GM21717 (cell line): ENCODE results near the gene COA6.
"Not testable (repeated sequence)": the region's sequence is repeated elsewhere in the genome, so short reads cannot be mapped to it uniquely, and the experiment has no call there.

Experiments
- ATAC-seq: cut with Tn5 transposase; IDR thresholded peaks from one replicate; pipeline ENCODE4 v1.9.1; 2021; ENCODE audit warnings: mild to moderate bottlenecking, moderate library complexity; ENCODE audit not compliant: unreplicated experiment

COA6 gene

GRCh38 chr1:234369033-234369430 lies 4.2 kb upstream of the COA6 start:
- ATAC-seq = no peak

- ATAC-seq = no peak
Measured at GRCh38 chr1:234369784-234370183, 3.5 kb upstream of the COA6 start.

- ATAC-seq = no peak
Measured at GRCh38 chr1:234371414-234371813, 1.8 kb upstream of the COA6 start.

- no peak for ATAC-seq
Measured at GRCh38 chr1:234372011-234372757, 1.1 kb upstream of the COA6 start.

GRCh38 chr1:234373959-234374254 lies 651 bp downstream of the COA6 start:
- peak; percentile 34 for ATAC-seq

GRCh38 chr1:234375672-234376071 lies 2.4 kb downstream of the COA6 start:
- no peak for ATAC-seq

- ATAC-seq = not testable (repeated sequence)
Measured at GRCh38 chr1:234379591-234380109, 6.4 kb downstream of the COA6 start.

GRCh38 chr1:234381699-234382555 lies 8.7 kb downstream of the COA6 start:
- no peak for ATAC-seq

- ATAC-seq = no peak
Measured at GRCh38 chr1:234386122-234386521, 12.9 kb downstream of the COA6 start.

- no peak for ATAC-seq
Measured at GRCh38 chr1:234388094-234388493, 14.8 kb downstream of the COA6 start.

GRCh38 chr1:234393190-234393589 lies 19.9 kb downstream of the COA6 start:
- no peak for ATAC-seq

GRCh38 chr1:234395297-234395696 lies 22.0 kb downstream of the COA6 start:
- no peak for ATAC-seq

- no peak for ATAC-seq
Measured at GRCh38 chr1:234396092-234396491, 22.8 kb downstream of the COA6 start.

- ATAC-seq = no peak
Measured at GRCh38 chr1:234396871-234397270, 23.6 kb downstream of the COA6 start.

- ATAC-seq = no peak
Measured at GRCh38 chr1:234397732-234398131, 24.5 kb downstream of the COA6 start.

- ATAC-seq = peak; percentile 55
Measured at GRCh38 chr1:234398849-234399381, 25.7 kb downstream of the COA6 start.

GRCh38 chr1:234399515-234399914 lies 26.3 kb downstream of the COA6 start:
- ATAC-seq = not testable (repeated sequence)

GRCh38 chr1:234400773-234401172 lies 27.5 kb downstream of the COA6 start:
- ATAC-seq = peak; percentile 62

GRCh38 chr1:234401658-234402057 lies 28.4 kb downstream of the COA6 start:
- no peak for ATAC-seq

- no peak for ATAC-seq
Measured at GRCh38 chr1:234402939-234403338, 29.7 kb downstream of the COA6 start.

GRCh38 chr1:234405676-234406075 lies 32.4 kb downstream of the COA6 start:
- ATAC-seq = no peak

- no peak for ATAC-seq
Measured at GRCh38 chr1:234406871-234407270, 33.6 kb downstream of the COA6 start.
